HG02571 (cell line): Measurements from ENCODE around the gene ZFP57.

ENCODE experiments used
- ATAC-seq: cut with Tn5 transposase; IDR thresholded peaks from one replicate; pipeline ENCODE4 v1.9.1; 2021; ENCODE audit warnings: mild to moderate bottlenecking, moderate library complexity; ENCODE audit not compliant: unreplicated experiment

The ZFP57 gene

DNA sequence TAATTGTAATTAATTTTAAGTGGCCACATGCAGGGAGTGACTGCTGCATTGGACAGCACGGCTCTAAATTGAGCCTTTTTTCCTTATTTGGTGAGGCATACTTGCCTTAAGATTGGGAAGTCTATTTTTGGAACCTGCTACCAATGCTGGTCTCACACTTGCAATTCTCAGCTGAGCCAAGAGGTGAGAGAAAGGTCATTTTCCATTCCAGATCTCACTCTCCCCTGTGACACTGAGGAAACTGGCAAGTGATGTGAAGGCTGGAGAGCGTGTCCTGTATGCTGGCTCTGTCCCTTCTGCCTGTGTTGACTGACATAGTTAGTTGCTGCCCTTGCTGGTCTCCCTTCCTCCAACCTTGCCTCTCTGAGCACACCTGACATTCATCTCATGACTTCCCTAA is 24.8 kb downstream of the ZFP57 start:
- no peak for ATAC-seq

DNA sequence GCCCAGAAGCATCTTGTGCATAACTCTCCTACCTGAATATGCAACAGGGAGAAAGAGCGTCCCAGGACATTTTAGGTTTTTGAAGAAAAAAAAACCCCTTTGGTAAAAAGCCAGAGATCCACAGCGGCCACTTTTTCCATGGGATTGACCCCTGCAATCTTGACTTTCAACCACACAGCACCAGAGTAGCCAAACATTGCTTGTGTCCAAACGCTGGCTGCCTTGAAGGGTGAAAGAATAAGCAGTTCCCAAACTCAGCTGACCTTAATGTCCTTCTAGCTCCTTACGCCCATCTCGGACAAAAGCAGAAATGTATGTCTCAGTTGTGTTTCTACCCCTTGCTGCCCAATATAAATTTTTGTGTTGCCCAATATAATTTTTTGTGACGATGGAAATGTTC is 25.3 kb downstream of the ZFP57 start:
- ATAC-seq, result no peak

DNA sequence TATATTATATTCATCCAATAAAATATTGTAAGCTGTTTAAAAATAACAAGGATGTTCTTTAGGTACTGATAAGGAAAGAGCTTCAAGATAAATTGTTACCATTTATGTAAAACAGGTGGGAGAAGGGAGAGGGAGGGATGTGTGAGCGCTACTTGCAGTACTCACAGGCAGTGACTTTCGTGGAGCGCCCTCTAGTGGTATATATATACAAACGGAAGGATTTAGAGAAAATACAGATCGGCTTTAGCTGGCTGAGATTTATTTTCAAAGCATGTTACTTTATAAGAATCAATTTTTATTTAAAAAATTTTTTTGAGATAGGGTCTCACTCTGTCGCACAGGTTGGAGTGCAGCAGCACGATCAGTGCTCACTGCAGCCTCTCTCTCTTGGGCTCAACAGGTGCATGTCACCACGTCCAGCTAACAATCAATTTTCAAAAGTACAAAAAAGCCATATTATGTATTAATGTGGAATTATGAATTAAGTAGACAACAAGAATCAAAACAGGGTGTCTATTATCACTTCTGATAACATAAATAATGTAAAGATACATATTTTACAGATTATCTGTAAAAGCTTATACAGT is 27.4 kb downstream of the ZFP57 start:
- no peak for ATAC-seq

DNA sequence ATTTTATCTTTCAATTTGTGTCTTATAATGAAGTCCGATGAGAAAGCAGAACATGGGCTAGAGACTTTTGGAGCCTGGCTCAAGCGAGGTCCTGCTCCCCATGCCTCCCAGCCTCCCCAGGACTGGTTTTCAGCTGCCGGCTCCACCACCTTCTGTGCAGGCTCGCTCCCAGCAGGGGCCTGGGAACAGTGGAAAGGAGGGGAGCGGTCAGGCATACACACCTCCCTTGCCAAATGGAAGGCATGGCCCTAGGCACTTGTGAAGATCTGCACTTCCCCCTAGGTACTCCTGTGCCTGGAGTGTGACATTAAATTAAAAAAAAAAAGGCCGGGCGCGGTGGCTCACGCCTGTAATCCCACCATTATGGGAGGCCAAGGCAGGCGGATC is 28.8 kb downstream of the ZFP57 start:
- no peak for ATAC-seq

DNA sequence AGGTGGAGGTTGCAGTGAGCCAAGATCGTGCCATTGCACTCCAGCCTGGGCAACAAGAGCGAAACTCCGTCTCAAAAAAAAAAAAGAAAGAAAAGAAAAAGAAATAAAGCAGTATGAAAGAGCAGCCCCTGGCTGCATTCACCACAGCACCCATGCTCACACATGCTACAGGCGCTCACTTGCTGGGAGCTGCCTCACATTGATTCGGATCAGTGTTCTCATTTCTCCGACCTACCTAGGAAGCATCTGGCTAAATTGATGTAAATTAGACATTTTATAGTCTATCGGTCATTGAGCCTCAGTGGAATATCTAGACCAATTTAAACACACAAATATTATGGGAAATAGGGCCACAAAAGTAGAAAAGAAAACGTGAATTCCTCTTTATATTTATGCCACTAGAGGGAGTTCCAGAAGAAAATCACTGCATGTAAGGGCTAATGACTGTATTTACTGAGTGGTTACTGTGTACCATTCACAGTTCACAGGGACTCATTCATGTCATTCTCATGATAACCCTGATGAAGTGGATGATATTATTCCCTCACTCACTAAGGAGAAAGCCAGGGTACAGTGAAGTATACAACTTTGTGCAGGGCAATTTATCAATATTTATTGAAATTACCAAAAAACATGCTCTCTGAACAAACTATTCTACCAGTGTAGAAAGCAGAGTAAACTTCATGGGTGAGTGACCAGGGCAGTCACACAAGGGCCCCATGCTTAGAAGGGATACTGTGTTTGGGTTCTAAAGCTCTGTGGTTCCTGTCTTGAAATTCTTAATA is 29.3 kb downstream of the ZFP57 start:
- ATAC-seq, result no peak

DNA sequence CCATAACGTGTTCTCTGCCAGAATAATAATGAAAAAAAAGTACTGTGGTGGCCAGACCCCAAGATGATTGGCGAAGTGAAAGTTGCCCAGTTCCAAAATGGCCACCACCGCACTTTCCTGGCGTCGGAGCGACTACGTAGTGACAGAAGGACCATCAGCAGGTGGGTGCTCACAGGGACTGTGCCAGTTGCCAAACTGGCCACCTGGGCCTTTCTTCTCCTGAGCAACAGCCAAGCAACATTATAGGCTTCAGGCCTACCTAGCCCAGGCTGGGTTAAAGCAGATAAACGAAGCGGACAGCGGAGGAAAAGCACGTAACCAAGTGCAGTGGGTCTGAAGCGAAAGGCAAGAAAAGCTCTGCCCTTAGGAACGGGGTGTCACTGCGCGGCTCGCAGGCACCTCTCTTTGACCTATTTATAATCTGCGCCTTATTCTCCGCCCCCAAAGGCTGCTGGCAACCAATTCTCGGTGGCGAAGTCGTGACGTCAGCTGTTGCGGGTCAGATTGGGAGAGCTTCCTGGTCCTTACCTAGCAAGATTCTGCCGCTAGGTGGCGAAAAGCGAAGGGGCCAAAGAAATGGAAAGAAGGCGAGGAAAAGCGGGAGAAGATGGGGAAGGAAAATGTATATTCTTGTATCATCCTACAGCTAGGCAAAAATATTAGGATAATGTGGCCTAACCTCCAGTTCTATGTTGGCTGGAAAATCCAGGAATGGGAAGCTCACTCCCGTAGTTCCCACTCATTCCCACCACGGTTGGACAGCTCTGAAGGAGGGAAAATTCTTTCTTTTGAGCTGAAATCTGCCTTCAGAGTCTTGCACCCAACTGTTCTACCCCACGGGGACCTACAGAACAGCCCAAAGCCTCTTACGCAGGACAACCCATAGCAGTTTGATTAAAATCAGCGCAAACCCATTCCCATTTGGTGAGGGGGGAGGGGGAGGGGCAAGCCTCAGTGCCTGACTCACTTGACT is 31.0 kb downstream of the ZFP57 start:
- ATAC-seq, result peak; percentile 95

DNA sequence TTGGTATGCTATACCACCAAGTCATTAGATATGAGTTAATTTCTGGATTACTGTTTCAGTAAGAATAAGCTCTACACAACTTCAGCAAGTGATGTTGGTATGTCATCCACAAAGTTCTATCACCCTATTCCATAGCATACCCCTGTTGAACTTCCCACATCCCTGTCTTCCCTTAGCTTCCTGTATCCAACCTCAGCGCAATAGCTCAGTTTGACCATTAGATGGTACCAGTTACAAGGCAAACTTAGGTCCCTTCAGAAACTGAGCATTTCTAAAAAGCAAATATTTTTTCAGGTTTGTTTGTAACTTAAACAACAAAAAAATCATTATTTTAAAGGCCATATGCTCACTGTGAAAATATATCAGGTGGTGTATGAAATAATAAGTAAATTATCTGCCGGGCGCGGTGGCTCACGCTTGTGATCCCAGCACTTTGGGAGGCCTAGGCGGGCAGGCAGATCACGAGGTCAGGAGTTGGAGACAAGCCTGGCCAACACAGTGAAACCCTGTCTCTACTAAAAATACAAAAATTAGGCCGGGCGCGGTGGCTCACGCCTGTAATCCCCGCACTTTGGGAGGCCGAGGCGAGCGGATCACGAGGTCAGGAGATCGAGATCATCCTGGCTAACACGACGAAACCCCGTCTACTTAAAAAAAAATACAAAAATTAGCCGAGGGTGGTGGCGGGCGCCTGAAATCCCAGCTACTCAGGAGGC is 32.9 kb downstream of the ZFP57 start:
- no peak for ATAC-seq

DNA sequence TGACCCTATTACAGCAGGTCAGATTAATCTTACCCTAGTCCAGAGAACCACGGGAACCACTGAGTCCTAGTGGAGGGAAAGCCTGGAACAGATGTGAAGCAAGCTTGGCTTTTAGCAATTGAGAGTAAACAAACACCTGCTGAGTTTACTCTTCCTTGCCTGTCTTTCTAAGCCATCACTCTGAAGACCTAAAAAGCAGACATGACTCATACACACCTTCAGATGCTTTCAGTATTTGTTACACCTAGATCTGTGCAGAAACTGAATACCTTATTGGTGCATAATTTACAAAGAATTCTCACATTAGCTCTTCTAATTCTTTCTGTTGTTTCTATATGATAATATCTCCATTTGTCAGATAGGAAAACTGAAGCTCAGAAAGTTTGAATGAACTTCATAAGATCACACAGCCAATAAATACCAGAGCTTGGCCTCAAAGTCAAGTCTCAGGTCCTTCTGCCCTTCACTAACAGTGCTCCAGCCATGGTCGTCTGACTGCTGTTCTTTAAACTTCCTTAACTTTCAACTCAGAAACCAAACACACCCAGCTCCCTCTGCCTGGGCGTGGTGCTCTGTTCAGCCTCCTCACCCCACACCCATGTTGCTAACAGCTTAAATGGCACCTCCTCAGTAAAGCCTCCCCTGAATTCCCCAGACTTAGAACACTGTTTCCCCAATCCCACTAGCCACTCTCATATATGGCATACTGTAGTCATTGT is 39.4 kb downstream of the ZFP57 start:
- ATAC-seq, result no peak

DNA sequence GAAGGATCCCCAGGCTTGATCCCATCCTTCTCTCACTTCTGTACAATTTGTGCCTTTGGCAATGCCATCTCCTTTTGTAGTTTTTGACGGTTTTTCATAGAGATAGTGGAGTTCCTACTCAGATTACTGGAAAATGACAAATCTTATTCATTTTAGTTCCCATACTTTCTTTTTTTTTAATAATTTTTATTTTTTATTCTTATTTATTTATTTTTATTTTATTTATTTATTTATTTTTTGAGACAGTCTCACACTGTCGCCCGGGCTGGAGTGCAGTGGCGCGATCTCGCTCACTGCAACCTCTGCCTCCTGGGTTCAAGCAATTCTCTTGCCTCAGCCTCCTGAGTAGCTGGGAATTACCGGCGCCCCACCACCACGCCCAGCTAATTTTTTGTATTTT is 43.7 kb downstream of the ZFP57 start:
- no peak for ATAC-seq

DNA sequence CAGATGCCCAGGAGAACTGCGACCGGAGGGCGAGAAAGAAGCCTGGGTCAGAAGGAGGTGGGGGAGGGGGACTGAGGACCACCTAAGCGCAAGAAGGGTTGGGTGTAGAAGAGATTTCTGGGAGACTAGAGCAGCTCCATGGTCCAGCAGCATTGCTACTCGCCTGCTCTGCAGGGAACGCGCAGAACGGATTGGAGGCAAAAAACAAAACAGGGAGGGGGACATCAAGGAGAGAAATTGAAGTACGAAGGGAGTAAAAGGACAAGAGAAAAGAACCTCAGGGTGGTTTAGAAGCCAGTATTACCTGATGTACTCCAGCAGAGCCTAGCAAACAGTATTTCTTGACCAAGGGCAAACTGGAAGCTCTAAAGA is 47.4 kb downstream of the ZFP57 start:
- no peak for ATAC-seq

DNA sequence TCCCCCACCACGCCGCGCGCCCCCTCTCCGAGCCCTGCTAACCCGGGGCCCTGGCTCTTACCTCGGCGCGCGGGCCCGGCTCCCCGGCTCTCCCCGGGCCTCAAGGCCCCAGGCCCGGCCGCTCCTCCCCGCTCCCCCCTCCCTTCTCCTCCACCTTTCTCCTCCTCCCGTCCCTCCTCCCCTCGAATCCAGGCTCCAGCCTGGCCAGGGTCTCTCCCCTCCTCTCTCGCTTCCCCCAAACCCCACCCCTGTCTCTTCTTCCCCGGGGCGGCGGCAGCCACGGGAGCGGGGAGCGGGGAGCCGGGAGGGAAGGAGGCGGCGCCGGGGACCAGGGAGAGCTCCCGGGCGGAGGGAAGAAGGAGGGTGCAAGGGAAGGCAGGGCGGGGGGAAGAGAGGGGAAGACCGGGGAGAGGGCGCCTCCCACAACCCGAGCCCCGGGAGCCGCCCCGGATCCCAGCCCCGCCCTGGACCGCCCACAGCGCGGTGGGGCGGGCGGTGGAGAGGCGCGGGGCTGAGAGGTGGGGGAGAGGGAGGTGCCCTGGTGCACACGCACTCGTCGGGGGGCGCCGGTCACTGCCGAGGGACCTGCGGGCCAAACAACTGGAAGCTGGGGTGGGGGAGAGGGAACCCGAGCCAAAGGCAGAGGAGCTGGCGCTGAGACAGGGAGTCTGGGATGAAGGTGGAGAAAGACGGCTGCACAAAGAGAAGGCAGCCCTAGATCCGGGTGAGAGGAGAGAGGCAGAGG is 48.0 kb downstream of the ZFP57 start, which contains the start of gene GABBR1:
TSS of gene GABBR1 (minus strand) at position 395 of the 745 bp plus-strand sequence. CDS start 798 bp downstream, outside the sequence.
- peak; percentile 56 for ATAC-seq

DNA sequence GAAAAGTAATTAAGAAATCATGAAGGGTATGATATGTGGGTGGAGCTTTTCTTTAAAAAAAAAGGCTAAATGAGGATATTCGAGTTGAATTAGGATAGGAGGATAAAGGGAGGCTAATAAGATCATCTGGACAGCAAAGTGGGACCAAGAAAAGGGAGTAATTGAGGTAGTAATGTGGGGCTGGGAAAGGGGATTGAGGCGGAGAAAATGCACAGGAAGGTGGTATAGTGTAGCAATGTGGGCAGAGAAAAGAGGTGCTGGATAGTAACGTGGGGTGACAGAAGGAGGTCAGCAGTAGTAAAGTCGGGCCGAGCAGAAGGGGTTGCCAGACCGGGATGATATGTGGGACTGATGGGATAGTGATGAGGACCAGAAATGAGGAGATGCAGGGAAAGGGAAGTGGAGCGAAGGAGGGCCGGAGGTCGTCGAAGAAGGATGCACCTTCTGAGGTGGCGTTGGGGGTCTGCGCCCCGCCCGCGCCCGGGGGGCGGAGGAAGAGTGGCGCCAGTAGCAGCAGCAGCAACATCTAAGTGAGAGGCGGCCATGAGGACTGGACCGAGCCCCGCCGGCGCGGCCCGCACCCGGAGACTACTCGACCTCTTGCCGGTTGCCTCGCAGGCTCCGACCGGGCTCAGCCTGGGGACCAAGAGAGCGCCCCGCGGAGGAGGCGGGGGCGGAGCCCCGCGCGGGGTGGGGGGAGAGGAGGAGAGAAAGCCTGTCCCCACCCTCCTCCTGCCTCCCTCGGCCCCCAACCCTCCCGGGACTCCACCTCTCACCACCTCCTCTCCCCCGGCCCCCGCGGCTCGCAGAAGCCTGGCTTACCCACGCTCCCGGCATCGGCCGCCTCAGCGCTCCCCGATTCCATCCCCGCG is 48.9 kb downstream of the ZFP57 start:
- ATAC-seq, result peak; percentile 20

DNA sequence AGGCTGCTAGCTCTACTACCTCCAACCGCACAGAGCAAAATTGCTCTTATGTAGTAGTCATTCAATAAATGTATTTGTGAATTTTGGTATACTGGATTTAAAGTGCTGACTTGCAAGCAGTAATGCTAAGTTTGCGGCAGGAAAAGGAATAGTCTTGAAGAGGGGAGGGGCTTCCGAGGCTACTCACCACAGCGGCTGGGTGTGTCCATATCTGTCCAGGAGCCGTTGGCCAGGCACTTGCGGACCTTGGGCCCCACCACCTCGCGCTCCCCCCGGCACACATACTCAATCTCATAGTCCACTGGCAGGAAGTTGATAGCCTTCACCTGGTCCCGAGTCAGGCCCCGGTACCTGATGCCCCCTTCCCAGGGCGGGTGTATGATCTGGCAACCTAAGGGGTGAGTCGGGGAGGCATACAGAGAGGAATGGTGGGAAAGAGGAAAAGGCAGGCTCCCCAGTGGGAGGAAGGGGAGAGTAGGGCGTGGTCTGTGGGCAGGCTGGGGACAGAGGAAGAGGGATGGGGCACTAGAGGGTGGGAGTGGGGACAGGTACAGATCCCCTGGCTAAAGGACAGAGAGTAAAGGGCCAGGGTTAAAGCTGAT is 49.6 kb downstream of the ZFP57 start:
- ATAC-seq, result no peak

DNA sequence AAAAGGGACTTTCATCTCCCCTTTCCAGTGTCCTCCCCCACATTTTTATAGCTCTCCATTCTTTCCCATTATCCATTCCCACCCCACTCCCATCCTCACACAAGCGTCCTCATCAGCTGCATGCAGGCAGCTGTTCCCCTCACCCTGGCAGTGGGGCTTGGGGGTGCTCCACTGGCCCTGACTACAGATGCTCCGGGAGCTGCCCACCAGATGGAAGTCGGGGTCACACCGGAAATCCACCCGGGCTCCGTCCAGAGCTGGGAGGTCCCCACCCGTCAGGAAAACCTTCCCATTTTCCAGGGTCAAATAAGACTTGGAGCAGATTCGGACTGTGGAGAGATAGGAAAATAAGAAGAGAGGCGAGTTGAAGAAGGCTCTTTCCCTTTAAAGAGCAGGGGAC is 50.6 kb downstream of the ZFP57 start:
- no peak for ATAC-seq

DNA sequence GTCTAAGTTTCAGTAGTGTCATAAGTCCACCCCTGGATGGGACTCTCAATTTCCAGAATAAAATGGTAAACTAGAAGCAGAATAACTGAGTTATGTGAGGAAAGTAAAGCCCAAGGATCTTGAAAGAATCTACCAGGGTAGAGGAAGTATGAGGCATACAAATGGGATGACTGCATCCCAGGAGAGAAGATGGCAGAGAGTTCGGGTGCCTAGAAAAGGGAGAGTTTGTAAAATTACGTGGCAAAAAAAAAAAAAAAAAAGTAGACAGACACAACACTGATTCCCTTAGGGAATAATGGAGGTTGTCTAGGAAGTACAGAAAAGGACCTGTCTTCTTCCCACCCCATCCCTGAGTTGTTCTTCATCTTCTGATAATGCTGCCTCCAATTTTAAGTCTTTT is 51.4 kb downstream of the ZFP57 start:
- ATAC-seq, result no peak

DNA sequence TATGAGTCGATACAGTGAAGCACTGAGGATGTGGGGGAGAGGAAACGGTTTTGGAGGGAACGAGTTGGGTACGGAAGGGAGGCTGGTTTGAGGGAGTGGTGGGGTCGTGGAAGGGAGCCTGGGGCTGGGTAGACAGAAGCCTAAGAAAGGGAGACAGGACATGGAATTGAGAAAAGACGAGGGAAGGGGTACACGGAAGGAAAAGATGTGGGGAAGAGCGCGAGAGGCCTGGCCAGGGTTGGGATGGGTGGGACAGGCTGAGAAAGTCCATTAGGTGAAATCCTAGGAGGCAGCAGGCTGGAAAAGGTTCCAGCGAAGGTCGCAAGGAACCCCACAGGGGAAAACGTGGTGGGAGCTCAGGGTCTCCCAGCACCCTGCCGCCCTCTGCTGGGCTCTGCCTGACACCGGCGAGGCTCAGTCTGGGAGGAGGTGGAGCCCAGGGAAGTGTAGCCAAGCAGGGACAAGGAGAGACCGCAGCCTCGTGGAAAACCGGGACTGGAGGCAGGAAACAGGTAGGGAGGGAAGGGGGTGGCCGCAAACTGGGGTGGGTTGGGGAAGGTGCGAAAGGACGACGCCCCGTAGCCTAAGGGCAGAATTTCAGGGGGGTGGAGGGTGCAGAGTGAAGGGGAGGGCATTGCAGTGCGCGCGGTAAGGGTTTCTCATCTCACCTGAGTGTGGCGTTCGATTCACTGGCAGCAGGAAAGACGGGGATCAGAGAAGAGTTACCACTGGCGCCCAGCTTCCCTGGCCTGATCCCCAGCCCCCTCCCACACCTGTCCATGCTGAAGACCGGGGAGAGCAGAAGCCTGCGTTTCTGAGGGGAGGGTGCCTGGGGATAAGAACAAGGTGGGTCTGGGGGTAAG is 52.3 kb downstream of the ZFP57 start:
- no peak for ATAC-seq

DNA sequence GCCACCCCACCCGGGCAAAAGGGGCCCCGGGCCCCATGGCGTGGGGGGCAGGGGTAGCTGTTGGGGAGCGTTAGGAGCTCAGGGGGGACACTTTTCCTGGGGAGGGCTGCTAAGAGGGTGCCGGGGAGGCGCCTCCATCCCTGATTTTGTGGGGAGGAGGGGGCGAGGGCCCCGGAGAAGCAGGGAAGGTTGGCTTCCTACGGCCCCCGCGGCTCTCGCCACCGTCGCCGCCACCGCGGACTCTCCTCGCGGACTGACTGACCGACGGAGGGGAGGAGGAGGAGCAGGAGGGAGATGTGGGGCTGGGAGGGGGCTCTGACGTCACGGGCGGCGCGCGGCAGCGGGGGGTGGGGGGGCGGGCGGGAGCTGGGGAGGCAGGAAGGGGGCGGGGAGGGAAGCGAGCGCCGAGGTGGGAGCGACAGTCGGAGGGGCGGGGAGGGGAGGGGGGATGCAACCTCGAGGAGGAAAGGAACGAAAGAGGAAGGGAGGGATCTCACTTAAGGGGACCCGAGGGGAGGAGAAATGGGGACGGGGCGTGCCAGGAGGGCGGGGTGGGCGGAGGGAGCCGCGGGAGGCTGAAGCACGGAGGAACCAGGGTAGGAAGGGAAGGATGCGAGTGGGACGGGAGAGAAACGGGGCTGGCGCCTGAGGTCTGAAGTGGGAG is 53.1 kb downstream of the ZFP57 start:
- no peak for ATAC-seq
